Measurements from ENCODE around the gene CLCA1. TPM values are rescaled to one million over a fixed set of nuclear protein-coding genes. Genes with fewer than 3 reads are reported as not detected.

CLCA1 gene
- total and polyA plus RNA-seq, 2 experiments from 2014 or later = not detected

- Mint-ChIP-seq H3K4me1 (no peaks in the 10 kb centered on the region), H3K4me3 (no peak overlapping the region), H3K36me3 (ENCODE audit: low read depth) (peaks cover 9% of the 10 kb centered on the region; the same call in 2 of the 3 replicates), H3K9me3 (peaks cover 13% of the 10 kb centered on the region; the same call in 2 of the 3 replicates), H3K27me3 (ENCODE audit: insufficient read depth, low read depth, poor library complexity) (no peaks in the 10 kb centered on the region), H3K27ac (no peak overlapping the region)
- Histone ChIP-seq H2AFZ (no peak overlapping the region), H3K36me3 (ENCODE audit: insufficient read depth) (0 out of 2 replicates have a peak, but pooled peaks cover 3% of the 10 kb centered on the region), H3K9me2 (ENCODE audit: insufficient read depth) (no peaks in the 10 kb centered on the region), H3K27ac (ENCODE audit: low read depth) (no peak overlapping the region), H3K4me2 (no peak overlapping the region), H3K27me3 (ENCODE audit: insufficient read depth) (no peaks in the 10 kb centered on the region), H3K4me3 (no peak overlapping the region), H4K20me1 (replicated peaks; ENCODE audit: insufficient read depth) (no peaks in the 10 kb centered on the region), H3F3A (replicated peaks; ENCODE audit: low read depth) (no peaks in the 10 kb centered on the region), H3K79me2 (replicated peaks; ENCODE audit: insufficient read depth) (no peaks in the 10 kb centered on the region), H3K4me1 (ENCODE audit: insufficient read depth) (no peaks in the 10 kb centered on the region)
- TF ChIP-seq CREB1 (CRISPR knock-in tag; IDR thresholded peaks at IDR 0.05; ENCODE audit: low read depth) = no peak
- no peak for TF ChIP-seq CTCF (conservative IDR thresholded peaks at IDR 0.05; ENCODE audit: low read depth in 2 of 2)
- TF ChIP-seq ZNF331 (CRISPR knock-in tag; IDR thresholded peaks at IDR 0.05; ENCODE audit: low read depth) = no peak
- TF ChIP-seq NANOG (IDR thresholded peaks at IDR 0.05; ENCODE audit: borderline replicate concordance) = no peak
- TF ChIP-seq EZH2 (IDR thresholded peaks at IDR 0.05; ENCODE audit: low read depth, unreplicated experiment) = no peak
- no peak for TF ChIP-seq ZNF114 (CRISPR knock-in tag; IDR thresholded peaks at IDR 0.05)
- TF ChIP-seq EZH2phosphoT487 (IDR thresholded peaks at IDR 0.05; ENCODE audit: unreplicated experiment) = no peak
- TF ChIP-seq ZNF462 (CRISPR knock-in tag; IDR thresholded peaks at IDR 0.05) = no peak
- DNase-seq (ENCODE audit: low spot score) (no peak), ATAC-seq (no peak)
These were observed 55.1 kb downstream of the CLCA1 start for GRCh38 chr1:86523670-86524354.
